DOHH2 (cell line): Measurements from ENCODE around the gene CFAP46.

Source experiments
- EZH2phosphoT487 ChIP-seq: fragments of 200-600 bp; sonication (generic); IDR thresholded peaks from 2 replicates; pipeline ENCODE4 v1.6.1; 2017; ENCODE audit warnings: borderline replicate concordance, mild to moderate bottlenecking, antibody characterized with exemption, low read length, moderate library complexity, mixed read lengths
- TF ChIP-seq, protein P1 (sequence below): fragments of 200-600 bp; sonication (generic); IDR thresholded peaks from one replicate; pipeline ENCODE4 v1.5.1; 2014; ENCODE audit warnings: antibody characterized with exemption, mild to moderate bottlenecking, low read depth, low read length; ENCODE audit not compliant: poor library complexity, severe bottlenecking

DNA sequence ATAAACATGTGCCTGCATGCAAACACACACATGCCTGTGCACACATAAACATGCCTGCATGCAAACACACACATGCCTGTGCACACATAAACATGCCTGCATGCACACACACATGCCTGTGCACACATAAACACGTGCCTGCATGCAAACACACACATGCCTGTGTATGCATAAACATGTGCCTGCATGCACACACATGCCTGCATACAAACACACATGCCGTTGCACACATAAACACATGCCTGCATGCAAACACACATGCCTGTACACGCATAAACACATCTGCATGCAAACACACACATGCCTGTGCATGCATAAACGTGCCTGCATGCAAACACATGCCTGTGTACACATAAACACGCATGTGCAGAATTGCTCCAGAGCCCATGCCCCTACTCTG, 178.8 kb downstream of the CFAP46 start:
- TF ChIP-seq, protein P1, sequence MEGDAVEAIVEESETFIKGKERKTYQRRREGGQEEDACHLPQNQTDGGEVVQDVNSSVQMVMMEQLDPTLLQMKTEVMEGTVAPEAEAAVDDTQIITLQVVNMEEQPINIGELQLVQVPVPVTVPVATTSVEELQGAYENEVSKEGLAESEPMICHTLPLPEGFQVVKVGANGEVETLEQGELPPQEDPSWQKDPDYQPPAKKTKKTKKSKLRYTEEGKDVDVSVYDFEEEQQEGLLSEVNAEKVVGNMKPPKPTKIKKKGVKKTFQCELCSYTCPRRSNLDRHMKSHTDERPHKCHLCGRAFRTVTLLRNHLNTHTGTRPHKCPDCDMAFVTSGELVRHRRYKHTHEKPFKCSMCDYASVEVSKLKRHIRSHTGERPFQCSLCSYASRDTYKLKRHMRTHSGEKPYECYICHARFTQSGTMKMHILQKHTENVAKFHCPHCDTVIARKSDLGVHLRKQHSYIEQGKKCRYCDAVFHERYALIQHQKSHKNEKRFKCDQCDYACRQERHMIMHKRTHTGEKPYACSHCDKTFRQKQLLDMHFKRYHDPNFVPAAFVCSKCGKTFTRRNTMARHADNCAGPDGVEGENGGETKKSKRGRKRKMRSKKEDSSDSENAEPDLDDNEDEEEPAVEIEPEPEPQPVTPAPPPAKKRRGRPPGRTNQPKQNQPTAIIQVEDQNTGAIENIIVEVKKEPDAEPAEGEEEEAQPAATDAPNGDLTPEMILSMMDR, result no peak
- TF ChIP-seq EZH2phosphoT487, result no peak
